Measurements from ENCODE around the gene UXT. TPM values are rescaled to one million over a fixed set of nuclear protein-coding genes. Genes with fewer than 3 reads are reported as not detected.

The UXT gene
- total and polyA plus RNA-seq, 2 of the 13 experiments (the other 11 are each of a cell fraction or from before 2014, with no cell fraction given): 107 to 123 TPM

DNA sequence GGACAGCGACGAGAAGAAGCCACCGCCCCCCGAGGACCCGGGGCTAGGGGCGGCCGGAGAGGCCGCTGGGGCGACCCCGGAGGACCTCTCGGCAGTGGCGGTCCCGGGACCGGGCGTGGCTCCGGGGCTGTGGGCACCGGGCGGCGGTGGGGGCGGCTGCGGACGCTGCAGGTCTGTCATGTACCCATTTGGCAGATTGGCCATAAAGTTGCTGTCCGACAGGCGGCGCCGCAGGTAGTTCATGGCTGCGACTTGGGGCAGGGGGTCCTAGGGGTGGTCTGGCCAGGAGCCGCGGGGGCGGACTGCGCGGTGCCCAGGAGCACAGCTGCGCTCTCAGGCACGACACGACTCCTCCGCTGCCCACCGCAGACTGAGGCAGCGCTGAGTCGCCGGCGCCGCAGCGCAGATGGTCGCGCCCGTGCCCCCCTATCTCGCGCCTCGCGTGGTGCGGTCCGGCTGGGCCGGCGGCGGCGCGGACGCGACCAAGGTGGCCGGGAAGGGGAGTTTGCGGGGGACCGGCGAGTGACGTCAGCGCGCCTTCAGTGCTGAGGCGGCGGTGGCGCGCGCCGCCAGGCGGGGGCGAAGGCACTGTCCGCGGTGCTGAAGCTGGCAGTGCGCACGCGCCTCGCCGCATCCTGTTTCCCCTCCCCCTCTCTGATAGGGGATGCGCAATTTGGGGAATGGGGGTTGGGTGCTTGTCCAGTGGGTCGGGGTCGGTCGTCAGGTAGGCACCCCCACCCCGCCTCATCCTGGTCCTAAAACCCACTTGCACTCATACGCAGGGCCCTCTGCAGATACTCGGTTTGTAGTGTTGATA is 39.3 kb downstream of the UXT start, which contains the start of gene SYN1 (continued):
- TF ChIP-seq, protein P1, sequence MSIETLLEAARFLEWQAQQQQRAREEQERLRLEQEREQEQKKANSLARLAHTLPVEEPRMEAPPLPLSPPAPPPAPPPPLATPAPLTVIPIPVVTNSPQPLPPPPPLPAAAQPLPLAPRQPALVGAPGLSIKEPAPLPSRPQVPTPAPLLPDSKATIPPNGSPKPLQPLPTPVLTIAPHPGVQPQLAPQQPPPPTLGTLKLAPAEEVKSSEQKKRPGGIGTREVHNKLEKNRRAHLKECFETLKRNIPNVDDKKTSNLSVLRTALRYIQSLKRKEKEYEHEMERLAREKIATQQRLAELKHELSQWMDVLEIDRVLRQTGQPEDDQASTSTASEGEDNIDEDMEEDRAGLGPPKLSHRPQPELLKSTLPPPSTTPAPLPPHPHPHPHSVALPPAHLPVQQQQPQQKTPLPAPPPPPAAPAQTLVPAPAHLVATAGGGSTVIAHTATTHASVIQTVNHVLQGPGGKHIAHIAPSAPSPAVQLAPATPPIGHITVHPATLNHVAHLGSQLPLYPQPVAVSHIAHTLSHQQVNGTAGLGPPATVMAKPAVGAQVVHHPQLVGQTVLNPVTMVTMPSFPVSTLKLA (IDR thresholded peaks at IDR 0.05): no peak
- TF ChIP-seq, protein P2, sequence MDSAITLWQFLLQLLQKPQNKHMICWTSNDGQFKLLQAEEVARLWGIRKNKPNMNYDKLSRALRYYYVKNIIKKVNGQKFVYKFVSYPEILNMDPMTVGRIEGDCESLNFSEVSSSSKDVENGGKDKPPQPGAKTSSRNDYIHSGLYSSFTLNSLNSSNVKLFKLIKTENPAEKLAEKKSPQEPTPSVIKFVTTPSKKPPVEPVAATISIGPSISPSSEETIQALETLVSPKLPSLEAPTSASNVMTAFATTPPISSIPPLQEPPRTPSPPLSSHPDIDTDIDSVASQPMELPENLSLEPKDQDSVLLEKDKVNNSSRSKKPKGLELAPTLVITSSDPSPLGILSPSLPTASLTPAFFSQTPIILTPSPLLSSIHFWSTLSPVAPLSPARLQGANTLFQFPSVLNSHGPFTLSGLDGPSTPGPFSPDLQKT (CRISPR knock-in tag; IDR thresholded peaks at IDR 0.05; ENCODE audit: borderline replicate concordance): no peak
- TF ChIP-seq SOX6 (IDR thresholded peaks at IDR 0.05) (no peak), SOX6 (CRISPR knock-in tag; IDR thresholded peaks at IDR 0.05) (no peak), NFE2 (CRISPR knock-in tag; IDR thresholded peaks at IDR 0.05) (no peak), POGZ (CRISPR knock-in tag; IDR thresholded peaks at IDR 0.05) (no peak), HMG20A (CRISPR knock-in tag; IDR thresholded peaks at IDR 0.05; ENCODE audit: borderline replicate concordance) (no peak), NFIB (CRISPR knock-in tag; IDR thresholded peaks at IDR 0.05; ENCODE audit: borderline replicate concordance) (no peak), KLF16 (CRISPR knock-in tag; IDR thresholded peaks at IDR 0.05) (peak in 1 of 2 experiments; percentile 51; a peak in 1 of 4 replicates), ZFP82 (CRISPR knock-in tag; IDR thresholded peaks at IDR 0.05; ENCODE audit: borderline replicate concordance) (no peak), RAD51 (IDR thresholded peaks at IDR 0.05; ENCODE audit: borderline replicate concordance) (no peak)
- TF ChIP-seq, protein P3, sequence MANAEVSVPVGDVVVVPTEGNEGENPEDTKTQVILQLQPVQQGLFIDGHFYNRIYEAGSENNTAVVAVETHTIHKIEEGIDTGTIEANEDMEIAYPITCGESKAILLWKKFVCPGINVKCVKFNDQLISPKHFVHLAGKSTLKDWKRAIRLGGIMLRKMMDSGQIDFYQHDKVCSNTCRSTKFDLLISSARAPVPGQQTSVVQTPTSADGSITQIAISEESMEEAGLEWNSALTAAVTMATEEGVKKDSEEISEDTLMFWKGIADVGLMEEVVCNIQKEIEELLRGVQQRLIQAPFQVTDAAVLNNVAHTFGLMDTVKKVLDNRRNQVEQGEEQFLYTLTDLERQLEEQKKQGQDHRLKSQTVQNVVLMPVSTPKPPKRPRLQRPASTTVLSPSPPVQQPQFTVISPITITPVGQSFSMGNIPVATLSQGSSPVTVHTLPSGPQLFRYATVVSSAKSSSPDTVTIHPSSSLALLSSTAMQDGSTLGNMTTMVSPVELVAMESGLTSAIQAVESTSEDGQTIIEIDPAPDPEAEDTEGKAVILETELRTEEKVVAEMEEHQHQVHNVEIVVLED (CRISPR knock-in tag; IDR thresholded peaks at IDR 0.05; ENCODE audit: borderline replicate concordance): peak; percentile 45; the same call in 1 of the 2 replicates
- TF ChIP-seq, protein P4, sequence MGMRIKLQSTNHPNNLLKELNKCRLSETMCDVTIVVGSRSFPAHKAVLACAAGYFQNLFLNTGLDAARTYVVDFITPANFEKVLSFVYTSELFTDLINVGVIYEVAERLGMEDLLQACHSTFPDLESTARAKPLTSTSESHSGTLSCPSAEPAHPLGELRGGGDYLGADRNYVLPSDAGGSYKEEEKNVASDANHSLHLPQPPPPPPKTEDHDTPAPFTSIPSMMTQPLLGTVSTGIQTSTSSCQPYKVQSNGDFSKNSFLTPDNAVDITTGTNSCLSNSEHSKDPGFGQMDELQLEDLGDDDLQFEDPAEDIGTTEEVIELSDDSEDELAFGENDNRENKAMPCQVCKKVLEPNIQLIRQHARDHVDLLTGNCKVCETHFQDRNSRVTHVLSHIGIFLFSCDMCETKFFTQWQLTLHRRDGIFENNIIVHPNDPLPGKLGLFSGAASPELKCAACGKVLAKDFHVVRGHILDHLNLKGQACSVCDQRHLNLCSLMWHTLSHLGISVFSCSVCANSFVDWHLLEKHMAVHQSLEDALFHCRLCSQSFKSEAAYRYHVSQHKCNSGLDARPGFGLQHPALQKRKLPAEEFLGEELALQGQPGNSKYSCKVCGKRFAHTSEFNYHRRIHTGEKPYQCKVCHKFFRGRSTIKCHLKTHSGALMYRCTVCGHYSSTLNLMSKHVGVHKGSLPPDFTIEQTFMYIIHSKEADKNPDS (CRISPR knock-in tag; IDR thresholded peaks at IDR 0.05): no peak
- TF ChIP-seq, protein P5, sequence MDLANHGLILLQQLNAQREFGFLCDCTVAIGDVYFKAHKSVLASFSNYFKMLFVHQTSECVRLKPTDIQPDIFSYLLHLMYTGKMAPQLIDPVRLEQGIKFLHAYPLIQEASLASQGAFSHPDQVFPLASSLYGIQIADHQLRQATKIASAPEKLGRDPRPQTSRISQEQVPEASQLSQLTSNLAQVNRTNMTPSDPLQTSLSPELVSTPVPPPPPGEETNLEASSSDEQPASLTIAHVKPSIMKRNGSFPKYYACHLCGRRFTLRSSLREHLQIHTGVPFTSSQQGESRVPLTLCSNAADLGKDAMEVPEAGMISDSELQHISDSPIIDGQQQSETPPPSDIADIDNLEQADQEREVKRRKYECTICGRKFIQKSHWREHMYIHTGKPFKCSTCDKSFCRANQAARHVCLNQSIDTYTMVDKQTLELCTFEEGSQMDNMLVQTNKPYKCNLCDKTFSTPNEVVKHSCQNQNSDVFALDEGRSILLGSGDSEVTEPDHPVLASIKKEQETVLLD (CRISPR knock-in tag; IDR thresholded peaks at IDR 0.05; ENCODE audit: low read depth): no peak
- TF ChIP-seq, protein P6, sequence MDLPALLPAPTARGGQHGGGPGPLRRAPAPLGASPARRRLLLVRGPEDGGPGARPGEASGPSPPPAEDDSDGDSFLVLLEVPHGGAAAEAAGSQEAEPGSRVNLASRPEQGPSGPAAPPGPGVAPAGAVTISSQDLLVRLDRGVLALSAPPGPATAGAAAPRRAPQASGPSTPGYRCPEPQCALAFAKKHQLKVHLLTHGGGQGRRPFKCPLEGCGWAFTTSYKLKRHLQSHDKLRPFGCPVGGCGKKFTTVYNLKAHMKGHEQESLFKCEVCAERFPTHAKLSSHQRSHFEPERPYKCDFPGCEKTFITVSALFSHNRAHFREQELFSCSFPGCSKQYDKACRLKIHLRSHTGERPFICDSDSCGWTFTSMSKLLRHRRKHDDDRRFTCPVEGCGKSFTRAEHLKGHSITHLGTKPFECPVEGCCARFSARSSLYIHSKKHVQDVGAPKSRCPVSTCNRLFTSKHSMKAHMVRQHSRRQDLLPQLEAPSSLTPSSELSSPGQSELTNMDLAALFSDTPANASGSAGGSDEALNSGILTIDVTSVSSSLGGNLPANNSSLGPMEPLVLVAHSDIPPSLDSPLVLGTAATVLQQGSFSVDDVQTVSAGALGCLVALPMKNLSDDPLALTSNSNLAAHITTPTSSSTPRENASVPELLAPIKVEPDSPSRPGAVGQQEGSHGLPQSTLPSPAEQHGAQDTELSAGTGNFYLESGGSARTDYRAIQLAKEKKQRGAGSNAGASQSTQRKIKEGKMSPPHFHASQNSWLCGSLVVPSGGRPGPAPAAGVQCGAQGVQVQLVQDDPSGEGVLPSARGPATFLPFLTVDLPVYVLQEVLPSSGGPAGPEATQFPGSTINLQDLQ (CRISPR knock-in tag; IDR thresholded peaks at IDR 0.05): no peak
